ENCODE measurements around the gene TEKTIP1. TPM values are rescaled to one million over a fixed set of nuclear protein-coding genes. Genes with fewer than 3 reads are reported as not detected.
A peak's percentile ranks its signal among the peaks of the same experiment; 100 is the strongest.

The TEKTIP1 gene
- total and polyA plus RNA-seq, 9 of the 15 experiments (the other 6 are each of a cell fraction or from before 2014, with no cell fraction given) = 0.66 TPM; not detected in 8

DNA sequence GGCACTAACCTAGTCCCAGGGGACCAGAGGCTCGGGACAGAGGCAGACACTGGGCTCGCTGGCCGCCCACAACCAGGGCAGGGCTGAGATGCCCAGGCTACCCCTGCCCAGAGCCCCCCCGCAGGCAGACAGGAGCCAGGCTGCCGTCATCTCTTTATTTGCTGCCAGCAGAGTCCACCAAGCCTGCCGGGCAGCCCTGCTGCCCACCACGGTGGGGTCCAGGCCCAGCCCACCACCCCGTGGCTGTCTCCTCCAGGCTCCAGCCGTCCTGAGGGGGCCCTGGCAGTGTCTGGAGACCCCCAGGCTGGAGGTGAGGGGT is 5.0 kb downstream of the TEKTIP1 start:
- intact Hi-C loops (cut with micrococcal nuclease) (loop anchor here (10.0 kb wide), 1 partner anchor 61 kb away; the partner anchor contains the start of gene TBXA2R), in situ Hi-C loops (cut with MboI) (no loop called here)
- ATAC-seq = no peak
- Histone ChIP-seq H3K9me3 (replicated peaks; ENCODE audit: control insufficient read depth, insufficient read depth, low read depth, low read length) (no peaks in the 10 kb centered on the region), H3K9ac (ENCODE audit: insufficient read depth in 1 of 2, low read depth in 2 of 2, low read length in 2 of 2) (peak overlapping the region in 1 of 2 experiments; percentile 45; a peak in 1 of 4 replicates), H2AFZ (ENCODE audit: low read depth, low read length) (no peak overlapping the region), H3K4me2 (ENCODE audit: insufficient read depth, low read length) (no peak overlapping the region), H3K27ac (ENCODE audit: extremely low read depth, low read depth, low read length) (no peak overlapping the region), H4K20me1 (replicated peaks; ENCODE audit: control insufficient read depth, insufficient read depth, low read length) (peaks cover 5% of the 10 kb centered on the region; the same call in 1 of the 2 replicates), H3K36me3 (ENCODE audit: control insufficient read depth, insufficient read depth, low read length) (peaks cover 59% of the 10 kb centered on the region; the same call in 2 of the 3 replicates), H3K27me3 (ENCODE audit: control insufficient read depth in 2 of 2, insufficient read depth in 2 of 2, low read length in 2 of 2) (no peaks in the 10 kb centered on the region), H3K79me2 (ENCODE audit: control insufficient read depth, insufficient read depth, low read length) (no peaks in the 10 kb centered on the region), H3K4me3 (no peak overlapping the region), H3K4me1 (replicated peaks in 1 of 2; ENCODE audit: control insufficient read depth in 2 of 2, insufficient read depth in 2 of 2, low read length in 2 of 2) (peaks cover under 1 to 55% of the 10 kb centered on the region in 2 experiments; a peak in 3 of 5 replicates), H3K9me1 (ENCODE audit: control insufficient read depth, insufficient read depth, low read length) (no peaks in the 10 kb centered on the region)
- POLR2A ChIA-PET = no interaction called here
- 0 out of 2 replicates have a peak, but pooled peaks have one; percentile 35 for TF ChIP-seq RBFOX2 (IDR thresholded peaks at IDR 0.05; ENCODE audit: low read depth, low read length)
- TF ChIP-seq FOXP4 (CRISPR knock-in tag; IDR thresholded peaks at IDR 0.05; ENCODE audit: borderline replicate concordance) = no peak
- TF ChIP-seq POLR2A (conservative IDR thresholded peaks at IDR 0.05) = 0 out of 2 replicates have a peak, but pooled peaks have one; percentile 8
- peak; percentile 39 for TF ChIP-seq POLR2G (IDR thresholded peaks at IDR 0.05; ENCODE audit: low read depth, low read length)
- TF ChIP-seq NFIX (CRISPR knock-in tag; IDR thresholded peaks at IDR 0.05; ENCODE audit: low read depth) = no peak
- FAIRE-seq = no peak
- no TSS peak for BruUV-seq (replicated peaks)
- CTCF ChIA-PET (ENCODE audit: low intra/inter-chr PET ratio) = interaction anchor here (0.6 to 2.1 kb wide), 3 partner anchors 30 to 75 kb away, joined by 4 to 19 read pairs (median 5); no protein-coding TSS in a partner anchor
- DNase-seq (ENCODE audit: extremely low read depth in 1 of 4, low spot score in 3 of 4) = no peak
- 92% methylated on average over 7 of the region's 9 CpGs for WGBS (ENCODE audit: insufficient coverage, low coverage, missing lambda C conversion rate)

Measured in K562 (cell line).